SHP77 (cell line): ENCODE results near the gene TYW1.
"Not testable (repeated sequence)": the region's sequence is repeated elsewhere in the genome, so short reads cannot be mapped to it uniquely, and the experiment has no call there.

Source experiments
- DNase-seq, 2 experiments: peaks; one replicate each; lab custom pipeline; 2025; lab: John Stamatoyannopoulos, UW

TYW1 gene

GRCh38 chr7:66996444-66997191 lies at the start of gene TYW1:
TYW1 (plus strand) TSS chr7:66996833; CDS start chr7:66996979, 146 bp downstream.
- DNase-seq, result peak; percentile 99

- DNase-seq, result no peak
These were observed 48.0 kb upstream of the TYW1 start for GRCh38 chr7:66948480-66949109.

- no peak for DNase-seq
These were observed 46.3 kb upstream of the TYW1 start for GRCh38 chr7:66950311-66950710.

GRCh38 chr7:66950763-66951162 lies 45.9 kb upstream of the TYW1 start:
- DNase-seq, result no peak

- DNase-seq, result no peak
These were observed 44.1 kb upstream of the TYW1 start for GRCh38 chr7:66952343-66953043.

GRCh38 chr7:66953044-66953427 lies 43.6 kb upstream of the TYW1 start:
- DNase-seq, result no peak

GRCh38 chr7:66957595-66958290 lies 38.9 kb upstream of the TYW1 start:
- no peak for DNase-seq

GRCh38 chr7:66958538-66959350 lies 37.9 kb upstream of the TYW1 start:
- DNase-seq, result no peak

GRCh38 chr7:66960192-66960591 lies 36.4 kb upstream of the TYW1 start:
- DNase-seq, result no peak

GRCh38 chr7:66961096-66961495 lies 35.5 kb upstream of the TYW1 start:
- no peak for DNase-seq

GRCh38 chr7:66964411-66964810 lies 32.2 kb upstream of the TYW1 start:
- DNase-seq, result no peak

- no peak for DNase-seq
These were observed 29.6 kb upstream of the TYW1 start for GRCh38 chr7:66967029-66967428.

GRCh38 chr7:66969001-66969400 lies 27.6 kb upstream of the TYW1 start:
- DNase-seq, result not testable (repeated sequence)

GRCh38 chr7:66970310-66970709 lies 26.3 kb upstream of the TYW1 start:
- no peak for DNase-seq

GRCh38 chr7:66974986-66975590 lies 21.5 kb upstream of the TYW1 start:
- DNase-seq, result no peak

- not testable (repeated sequence) for DNase-seq
These were observed 18.3 kb upstream of the TYW1 start for GRCh38 chr7:66978312-66978711.

- not testable (repeated sequence) for DNase-seq
These were observed 17.6 kb upstream of the TYW1 start for GRCh38 chr7:66979013-66979412.

- not testable (repeated sequence) for DNase-seq
These were observed 16.3 kb upstream of the TYW1 start for GRCh38 chr7:66980336-66980735.

- not testable (repeated sequence) for DNase-seq
These were observed 7.1 kb upstream of the TYW1 start for GRCh38 chr7:66989552-66989951.

GRCh38 chr7:66994051-66994450 lies 2.6 kb upstream of the TYW1 start:
- not testable (repeated sequence) for DNase-seq

- peak; percentile 27 for DNase-seq
These were observed 2.0 kb upstream of the TYW1 start for GRCh38 chr7:66994691-66995049.
